K562 (cell line): ENCODE results near the gene SERINC5. TPM values are rescaled to one million over a fixed set of nuclear protein-coding genes. Genes with fewer than 3 reads are reported as not detected.
"Not testable (repeated sequence)": the region's sequence is repeated elsewhere in the genome, so short reads cannot be mapped to it uniquely, and the experiment has no call there.

Experiments used
- ATAC-seq: fragments of 200-7000 bp; cut with Tn5 transposase; 3 replicates; pipeline ENCODE4 v1.9.1; 2020; ENCODE audit warnings: moderate library complexity
- BruUV-seq: library from RNA; stranded (reverse); fragments of 400-500 nt; replicated peaks from 2 replicates; lab custom pipeline; 2021; lab: Mats Ljungman, UMichigan
- CTCF ChIA-PET: fragments of 300-600 bp; formaldehyde crosslinking; extraction: SDS; loops from one replicate; lab custom pipeline; 2021; ENCODE audit warnings: low intra/inter-chr PET ratio; lab: Yijun Ruan, JAX
- POLR2A ChIA-PET: fragments of 300-600, 350-650 bp; sonication (Branson Sonifier 250); formaldehyde crosslinking; extraction: SDS; loops from one replicate; lab custom pipeline; 2021; ENCODE audit warnings: antibody characterized with exemption, inconsistent platforms; lab: Yijun Ruan, JAX
- DNase-seq, 4 experiments: peaks; one replicate each; pipeline versions ENCODE4 v3.0.0 to v3.0.0-alpha.2; 2011 to 2018; ENCODE audit warnings: low spot score in 3 of 4, mixed read lengths in 3 of 4; ENCODE audit errors: extremely low read depth in 1 of 4
- FAIRE-seq: peaks from 2 replicates; lab custom pipeline; 2011; peaks lifted over from hg19 to GRCh38; lab: Jason Lieb, UNC
- H2AFZ ChIP-seq: 2 replicates; pipeline ENCODE4 v1.6.0; 2011; ENCODE audit warnings: low read depth, low read length, control low read depth, inconsistent platforms
- H3K27ac ChIP-seq: fragments of 200-600 bp; 3 replicates; pipeline ENCODE4 v1.8.0; 2011; ENCODE audit warnings: low read depth, mild to moderate bottlenecking, control low read depth, inconsistent platforms, low read length, moderate library complexity, mixed read lengths; ENCODE audit errors: extremely low read depth
- H3K27me3 ChIP-seq, 2 experiments: fragments of 300-600 bp in 1 of 2; 2 replicates in 1 of 2; 3 replicates in 1 of 2; pipeline versions ENCODE4 v1.6.0 to v1.8.0; 2011; ENCODE audit warnings: inconsistent platforms in 2 of 2, low read length in 2 of 2, mild to moderate bottlenecking in 1 of 2, mixed read lengths in 1 of 2, moderate library complexity in 1 of 2; ENCODE audit not compliant: control insufficient read depth in 2 of 2, insufficient read depth in 2 of 2
- H3K36me3 ChIP-seq: fragments of 300-600 bp; 3 replicates; pipeline ENCODE4 v1.8.0; 2011; ENCODE audit warnings: mild to moderate bottlenecking, low read length, inconsistent platforms; ENCODE audit not compliant: control insufficient read depth, insufficient read depth
- H3K4me1 ChIP-seq, 2 experiments: fragments of 200-600 bp in 1 of 2; replicated peaks in 1 of 2; 2 replicates in 1 of 2; 3 replicates in 1 of 2; pipeline versions ENCODE4 v1.5.1 to v1.8.0; 2011; ENCODE audit warnings: inconsistent platforms in 2 of 2, low read length in 2 of 2, mild to moderate bottlenecking in 1 of 2, mixed read lengths in 1 of 2, moderate library complexity in 1 of 2; ENCODE audit not compliant: control insufficient read depth in 2 of 2, insufficient read depth in 2 of 2
- H3K4me2 ChIP-seq: 2 replicates; pipeline ENCODE4 v1.6.1; 2011; ENCODE audit warnings: low read length, control low read depth, inconsistent platforms, mixed read lengths; ENCODE audit not compliant: insufficient read depth
- H3K4me3 ChIP-seq: fragments of 200-600 bp; sonication (generic), shearing (Covaris generic); 2 replicates; pipeline ENCODE4 v1.5.1; 2016; ENCODE audit warnings: control low read depth, inconsistent platforms
- H3K79me2 ChIP-seq: fragments of 200-600 bp; 3 replicates; pipeline ENCODE4 v1.8.0; 2011; ENCODE audit warnings: low read length, inconsistent platforms; ENCODE audit not compliant: control insufficient read depth, insufficient read depth
- H3K9ac ChIP-seq, 2 experiments: 2 replicates each; pipeline versions ENCODE4 v1.6.0 to v1.6.1; 2011; ENCODE audit warnings: low read depth in 2 of 2, low read length in 2 of 2, control low read depth in 1 of 2, inconsistent platforms in 1 of 2, mild to moderate bottlenecking in 1 of 2, mixed read lengths in 1 of 2; ENCODE audit not compliant: insufficient read depth in 1 of 2
- H3K9me1 ChIP-seq: one replicate; pipeline ENCODE4 v1.6.0; 2011; ENCODE audit warnings: inconsistent platforms, mild to moderate bottlenecking, low read length, moderate library complexity; ENCODE audit not compliant: control insufficient read depth, insufficient read depth
- H3K9me3 ChIP-seq: replicated peaks from 2 replicates; pipeline ENCODE4 v1.5.1; 2011; ENCODE audit warnings: low read depth, low read length, inconsistent platforms; ENCODE audit not compliant: control insufficient read depth, insufficient read depth
- H4K20me1 ChIP-seq: replicated peaks from 2 replicates; pipeline ENCODE4 v1.6.1; 2011; ENCODE audit warnings: low read length, inconsistent platforms, mixed read lengths; ENCODE audit not compliant: control insufficient read depth, insufficient read depth
- CBX2 ChIP-seq: fragments of 200-600 bp; sonication (generic); IDR thresholded peaks from one replicate; pipeline ENCODE4 v1.6.1; 2012; ENCODE audit warnings: mild to moderate bottlenecking, low read length, inconsistent platforms; ENCODE audit not compliant: insufficient read depth, poor library complexity, severe bottlenecking
- GABPA ChIP-seq: fragments of 200-800 bp; sonication (Bioruptor generic); conservative IDR thresholded peaks from 2 replicates; pipeline ENCODE4 v1.6.1; 2016; ENCODE audit warnings: low read depth, missing genetic modification characterization, missing compliant biosample characterization
- HSF4 ChIP-seq: fragments of 250-450 bp; sonication (Bioruptor Pico); IDR thresholded peaks from 2 replicates; pipeline ENCODE4 v2.1.2; 2022; ENCODE audit warnings: mild to moderate bottlenecking, moderate library complexity, borderline replicate concordance
- IFI16 ChIP-seq: fragments of 250-450 bp; sonication (Bioruptor Pico); IDR thresholded peaks from 2 replicates; pipeline ENCODE4 v2.1.2; 2022; ENCODE audit warnings: mild to moderate bottlenecking, inconsistent platforms
- KAT2B ChIP-seq: IDR thresholded peaks from one replicate; pipeline ENCODE4 v1.6.1; 2012; ENCODE audit warnings: low read depth, mild to moderate bottlenecking, control low read depth, inconsistent platforms, low read length, moderate library complexity
- SOX6 ChIP-seq: fragments of 450-650 bp; IDR thresholded peaks from 2 replicates; pipeline ENCODE4 v1.6.1; 2014; ENCODE audit warnings: mild to moderate bottlenecking
- ZBTB1 ChIP-seq: sonication (generic); formaldehyde crosslinking; IDR thresholded peaks from 2 replicates; pipeline ENCODE4 v1.8.1; 2023; ENCODE audit warnings: missing genetic modification reagents, low read depth, mild to moderate bottlenecking, borderline replicate concordance
- ZC3H8 ChIP-seq: fragments of 450-650 bp; IDR thresholded peaks from 2 replicates; pipeline ENCODE4 v1.6.1; 2017
- ZKSCAN3 ChIP-seq: fragments of 250-450 bp; sonication (Bioruptor Pico); IDR thresholded peaks from 2 replicates; pipeline ENCODE4 v1.4.0; 2020
- ZNF184 ChIP-seq: sonication (generic); formaldehyde crosslinking; IDR thresholded peaks from 2 replicates; pipeline ENCODE4 v1.5.0; 2020; ENCODE audit warnings: missing genetic modification reagents
- WGBS: fragments of 100-300 bp; shearing (Covaris generic); methylation state at CpG from one replicate; pipeline ENCODE4 v1.1.6; 2016; ENCODE audit warnings: low coverage, mixed read lengths; ENCODE audit not compliant: insufficient coverage; ENCODE audit errors: missing lambda C conversion rate; 5-methylcytosine and 5-hydroxymethylcytosine counted together
- in situ Hi-C: fragments of 300-500 bp; cut with MboI; formaldehyde crosslinking; loops from 4 replicates; pipeline ENCODE4 v1.15.0; 2018; ENCODE audit warnings: inconsistent platforms, mixed read lengths
- intact Hi-C: fragments of 100-400 bp; cut with micrococcal nuclease; formaldehyde crosslinking; loops from 2 replicates; pipeline ENCODE4 v1.14.2; 2022
- polyA plus RNA-seq, 8 experiments: library from polyadenylated mRNA; depleted of rRNA in 4 of 8; stranded (reverse) in 5 of 8; unstranded in 3 of 8; fragments of >200 nt; fragmentation: Nextera tagmentation in 2 of 8; fragmentation: Illumina TruSeq in 1 of 8; extraction: Ambion mirVana in 2 of 8; extraction: Trizol in 1 of 8; gene quantifications; 2 replicates each; pipeline versions ENCODE4 v1.2.1 to v1.2.3, GENCODE V29; 2011 to 2014; ENCODE audit warnings: inconsistent platforms in 1 of 8, missing spikeins in 1 of 8
- total RNA-seq, 7 experiments: library from RNA; depleted of rRNA in 6 of 7; stranded (reverse); fragments of >200 nt in 6 of 7; fragmentation: Illumina TruSeq in 2 of 7; extraction: Trizol in 2 of 7; gene quantifications; 2 replicates each; pipeline versions ENCODE4 v1.2.1 to v1.2.3, GENCODE V29; 2011 to 2021; ENCODE audit warnings: low replicate concordance in 1 of 7
- TF ChIP-seq, protein P1 (sequence below): fragments of 450-650 bp; IDR thresholded peaks from 2 replicates; pipeline ENCODE4 v1.6.1; 2014; ENCODE audit warnings: low read depth, mild to moderate bottlenecking, moderate library complexity, borderline replicate concordance

SERINC5 gene
- total and polyA plus RNA-seq, 9 of the 15 experiments (the other 6 are each of a cell fraction or from before 2014, with no cell fraction given), result 1.4 to 7.9 (median 3.7) TPM

DNA sequence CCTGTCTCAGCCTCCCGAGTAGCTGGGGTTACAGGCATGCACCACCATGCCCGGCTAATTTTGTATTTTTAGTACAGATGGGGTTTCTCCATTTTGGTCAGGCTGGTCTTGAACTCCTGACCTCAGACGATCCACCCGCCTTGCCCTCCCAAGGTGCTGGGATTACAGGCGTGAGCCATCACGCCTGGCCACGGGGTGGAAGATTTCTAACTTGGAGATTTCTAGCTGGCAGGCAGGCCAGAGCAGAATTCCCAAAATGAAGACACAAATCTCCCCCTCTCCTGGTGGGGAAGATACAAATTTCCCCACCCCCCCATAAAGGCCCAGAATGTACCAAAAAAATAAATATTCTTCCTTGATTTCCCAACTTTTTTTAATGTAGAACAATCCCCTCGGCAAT, 101.6 kb downstream of the SERINC5 start:
- H3K4me3 ChIP-seq, ATAC-seq, H3K79me2 ChIP-seq, DNase-seq, FAIRE-seq, BruUV-seq, intact Hi-C loops, H3K36me3 ChIP-seq, H4K20me1 ChIP-seq, CTCF ChIA-PET, H3K9ac ChIP-seq, H3K27me3 ChIP-seq, in situ Hi-C loops, H3K9me1 ChIP-seq, H3K9me3 ChIP-seq, H3K4me2 ChIP-seq, H3K4me1 ChIP-seq, H3K27ac ChIP-seq, H2AFZ ChIP-seq, POLR2A ChIA-PET: not testable (repeated sequence)
- WGBS, result 78% methylated on average over 8 of the region's 8 CpGs

DNA sequence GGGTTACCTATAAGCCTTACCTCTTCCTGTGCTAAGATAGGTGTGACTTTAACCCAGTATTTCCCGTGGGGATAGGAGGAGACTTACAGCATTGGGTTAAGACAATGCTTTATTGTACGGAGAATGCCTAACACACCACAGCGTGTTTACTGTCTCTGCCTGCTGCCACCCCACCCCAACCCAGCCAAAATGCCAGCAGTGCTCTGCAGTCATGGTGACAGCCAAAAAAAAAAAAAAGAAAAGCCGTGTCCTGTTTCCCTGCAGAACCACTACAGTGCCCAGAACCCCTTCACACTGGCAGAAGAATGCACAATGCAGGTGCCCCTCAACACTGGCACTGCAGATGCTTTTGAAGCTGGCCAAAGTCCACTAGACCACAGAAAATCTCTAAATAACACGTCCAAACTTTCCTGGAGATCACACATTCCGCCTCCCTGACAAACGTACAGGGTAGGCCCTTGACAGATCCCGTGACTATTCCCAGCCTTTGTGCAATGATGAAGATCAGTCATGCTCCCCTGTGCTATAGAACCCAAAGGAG, 102.2 kb downstream of the SERINC5 start:
- H3K27ac ChIP-seq, result no peak overlapping the region
- POLR2A ChIA-PET, result no interaction called here
- intact Hi-C loops, result no loop called here

More for the DNA sequence above, 102.2 kb downstream of the SERINC5 start:
- WGBS, result 63% methylated on average over 7 of the region's 8 CpGs
- H3K4me2 ChIP-seq, result no peak overlapping the region
- H4K20me1 ChIP-seq, result no peaks in the 10 kb centered on the region
- no peak overlapping the region for H3K4me3 ChIP-seq
- H3K9me3 ChIP-seq, result no peaks in the 10 kb centered on the region
- H3K9ac ChIP-seq, result no peak overlapping the region
- no TSS peak for BruUV-seq
- TF ChIP-seq ZNF184 (CRISPR knock-in tag) (no peak), ZBTB1 (no peak), IFI16 (no peak), SOX6 (no peak), HSF4 (CRISPR knock-in tag) (no peak), KAT2B (no peak), ZC3H8 (no peak), GABPA (tag) (no peak), CBX2 (no peak), ZKSCAN3 (CRISPR knock-in tag) (no peak)
- TF ChIP-seq, protein P1, sequence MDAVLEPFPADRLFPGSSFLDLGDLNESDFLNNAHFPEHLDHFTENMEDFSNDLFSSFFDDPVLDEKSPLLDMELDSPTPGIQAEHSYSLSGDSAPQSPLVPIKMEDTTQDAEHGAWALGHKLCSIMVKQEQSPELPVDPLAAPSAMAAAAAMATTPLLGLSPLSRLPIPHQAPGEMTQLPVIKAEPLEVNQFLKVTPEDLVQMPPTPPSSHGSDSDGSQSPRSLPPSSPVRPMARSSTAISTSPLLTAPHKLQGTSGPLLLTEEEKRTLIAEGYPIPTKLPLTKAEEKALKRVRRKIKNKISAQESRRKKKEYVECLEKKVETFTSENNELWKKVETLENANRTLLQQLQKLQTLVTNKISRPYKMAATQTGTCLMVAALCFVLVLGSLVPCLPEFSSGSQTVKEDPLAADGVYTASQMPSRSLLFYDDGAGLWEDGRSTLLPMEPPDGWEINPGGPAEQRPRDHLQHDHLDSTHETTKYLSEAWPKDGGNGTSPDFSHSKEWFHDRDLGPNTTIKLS, result no peak
- H2AFZ ChIP-seq, result no peak overlapping the region
- in situ Hi-C loops, result no loop called here
- H3K9me1 ChIP-seq, result no peaks in the 10 kb centered on the region
- no peaks in the 10 kb centered on the region for H3K27me3 ChIP-seq
- ATAC-seq (no peak), DNase-seq (no peak), FAIRE-seq (no peak)
- H3K79me2 ChIP-seq, result no peaks in the 10 kb centered on the region
- H3K36me3 ChIP-seq, result no peaks in the 10 kb centered on the region
- no peaks in the 10 kb centered on the region for H3K4me1 ChIP-seq
- CTCF ChIA-PET, result no interaction called here
